GM15510 (cell line): ENCODE results near the gene PIK3C2G.

Source experiments
- POLR2A ChIP-seq: IDR thresholded peaks from 3 replicates; pipeline ENCODE4 v1.6.1; 2011; ENCODE audit warnings: borderline replicate concordance; ENCODE audit not compliant: insufficient read length; ENCODE audit errors: extremely low read depth

Gene PIK3C2G, protein sequence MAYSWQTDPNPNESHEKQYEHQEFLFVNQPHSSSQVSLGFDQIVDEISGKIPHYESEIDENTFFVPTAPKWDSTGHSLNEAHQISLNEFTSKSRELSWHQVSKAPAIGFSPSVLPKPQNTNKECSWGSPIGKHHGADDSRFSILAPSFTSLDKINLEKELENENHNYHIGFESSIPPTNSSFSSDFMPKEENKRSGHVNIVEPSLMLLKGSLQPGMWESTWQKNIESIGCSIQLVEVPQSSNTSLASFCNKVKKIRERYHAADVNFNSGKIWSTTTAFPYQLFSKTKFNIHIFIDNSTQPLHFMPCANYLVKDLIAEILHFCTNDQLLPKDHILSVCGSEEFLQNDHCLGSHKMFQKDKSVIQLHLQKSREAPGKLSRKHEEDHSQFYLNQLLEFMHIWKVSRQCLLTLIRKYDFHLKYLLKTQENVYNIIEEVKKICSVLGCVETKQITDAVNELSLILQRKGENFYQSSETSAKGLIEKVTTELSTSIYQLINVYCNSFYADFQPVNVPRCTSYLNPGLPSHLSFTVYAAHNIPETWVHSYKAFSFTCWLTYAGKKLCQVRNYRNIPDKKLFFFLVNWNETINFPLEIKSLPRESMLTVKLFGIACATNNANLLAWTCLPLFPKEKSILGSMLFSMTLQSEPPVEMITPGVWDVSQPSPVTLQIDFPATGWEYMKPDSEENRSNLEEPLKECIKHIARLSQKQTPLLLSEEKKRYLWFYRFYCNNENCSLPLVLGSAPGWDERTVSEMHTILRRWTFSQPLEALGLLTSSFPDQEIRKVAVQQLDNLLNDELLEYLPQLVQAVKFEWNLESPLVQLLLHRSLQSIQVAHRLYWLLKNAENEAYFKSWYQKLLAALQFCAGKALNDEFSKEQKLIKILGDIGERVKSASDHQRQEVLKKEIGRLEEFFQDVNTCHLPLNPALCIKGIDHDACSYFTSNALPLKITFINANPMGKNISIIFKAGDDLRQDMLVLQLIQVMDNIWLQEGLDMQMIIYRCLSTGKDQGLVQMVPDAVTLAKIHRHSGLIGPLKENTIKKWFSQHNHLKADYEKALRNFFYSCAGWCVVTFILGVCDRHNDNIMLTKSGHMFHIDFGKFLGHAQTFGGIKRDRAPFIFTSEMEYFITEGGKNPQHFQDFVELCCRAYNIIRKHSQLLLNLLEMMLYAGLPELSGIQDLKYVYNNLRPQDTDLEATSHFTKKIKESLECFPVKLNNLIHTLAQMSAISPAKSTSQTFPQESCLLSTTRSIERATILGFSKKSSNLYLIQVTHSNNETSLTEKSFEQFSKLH (N-terminal part only)

DNA sequence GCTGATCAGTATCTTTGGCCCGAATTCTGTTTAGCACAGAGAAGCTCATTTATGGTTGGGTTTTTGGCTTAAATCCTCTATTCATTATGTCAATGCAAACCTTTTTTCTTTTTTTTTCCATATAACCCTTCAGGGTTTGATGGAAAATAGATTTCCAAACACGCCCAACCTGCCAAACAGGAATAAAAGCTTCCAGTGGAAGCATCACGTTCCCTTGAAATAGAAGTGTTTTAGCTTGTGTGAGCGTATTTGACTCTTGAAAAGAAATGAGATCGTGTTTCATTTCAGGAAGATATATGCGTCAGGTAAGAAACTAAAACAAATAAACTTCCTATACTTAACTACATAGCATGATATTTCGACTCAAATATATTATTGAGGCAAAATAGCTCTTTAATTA lies at the start of gene PIK3C2G:
Gene PIK3C2G, plus strand, starts transcription at position 246 of the 400 bp plus-strand sequence. CDS start 20,564 bp downstream, outside the sequence.
- TF ChIP-seq POLR2A: no peak

- no peak for TF ChIP-seq POLR2A
These were observed 43.4 kb upstream of the PIK3C2G start for GRCh38 chr12:18217966-18218365.

- no peak for TF ChIP-seq POLR2A
These were observed 39.6 kb upstream of the PIK3C2G start for GRCh38 chr12:18221726-18222125.

- no peak for TF ChIP-seq POLR2A
These were observed 38.6 kb upstream of the PIK3C2G start for GRCh38 chr12:18222699-18223098.

DNA sequence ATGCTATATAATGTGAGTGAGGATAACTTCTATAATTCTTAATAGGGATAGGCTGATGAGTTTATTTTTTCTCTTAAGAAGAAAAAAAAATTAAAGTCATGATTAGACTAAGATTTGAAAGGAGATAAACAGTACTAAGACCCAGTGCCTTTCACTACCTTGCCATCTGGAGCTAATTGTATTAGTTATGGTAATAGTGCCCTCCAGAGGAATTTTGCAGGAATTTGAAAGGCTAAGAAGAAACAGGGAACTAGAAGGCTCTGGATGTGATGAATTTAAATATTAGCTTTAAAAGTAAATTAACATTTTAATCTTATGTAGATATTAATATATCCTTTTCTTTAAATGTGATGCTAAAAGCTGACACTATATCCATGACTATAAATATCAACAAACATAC lies 36.6 kb upstream of the PIK3C2G start:
- no peak for TF ChIP-seq POLR2A

GRCh38 chr12:18239526-18239925 lies 21.8 kb upstream of the PIK3C2G start:
- TF ChIP-seq POLR2A: no peak

DNA sequence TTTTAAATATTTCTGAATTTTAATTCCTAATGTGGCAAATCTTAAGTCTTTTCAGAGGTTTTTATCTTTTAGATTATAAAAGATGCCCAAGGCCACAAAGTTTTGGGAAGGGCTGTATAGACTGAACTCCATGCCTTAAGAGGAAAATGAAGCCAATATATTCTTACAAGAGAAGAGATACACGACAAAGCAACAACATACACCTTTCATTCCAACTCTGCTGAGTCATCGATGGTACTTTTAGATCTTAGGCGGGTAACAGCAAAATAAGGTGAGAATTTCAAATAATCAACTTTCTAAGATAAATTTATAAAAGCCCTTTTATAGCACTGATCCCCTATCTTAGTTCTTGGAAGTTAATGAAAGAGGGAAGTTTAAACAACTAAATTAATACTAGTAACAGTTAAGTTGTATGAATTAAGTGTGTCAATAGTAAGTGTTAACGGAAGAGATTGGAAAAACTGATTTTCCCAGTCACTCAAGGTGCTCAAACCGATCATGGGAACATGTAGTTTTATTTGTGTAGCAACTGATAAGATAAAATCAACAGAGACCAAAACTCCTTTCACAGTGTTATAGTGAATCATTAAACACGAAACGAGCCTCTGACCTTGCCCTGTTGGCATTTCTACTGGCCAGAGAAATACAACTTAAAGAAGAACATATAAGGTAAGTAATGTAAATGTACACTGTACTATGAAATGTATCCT lies 18.8 kb upstream of the PIK3C2G start:
- TF ChIP-seq POLR2A: no peak

GRCh38 chr12:18243238-18243637 lies 18.1 kb upstream of the PIK3C2G start:
- TF ChIP-seq POLR2A: no peak

- TF ChIP-seq POLR2A: no peak
These were observed 15.3 kb upstream of the PIK3C2G start for GRCh38 chr12:18246066-18246465.

DNA sequence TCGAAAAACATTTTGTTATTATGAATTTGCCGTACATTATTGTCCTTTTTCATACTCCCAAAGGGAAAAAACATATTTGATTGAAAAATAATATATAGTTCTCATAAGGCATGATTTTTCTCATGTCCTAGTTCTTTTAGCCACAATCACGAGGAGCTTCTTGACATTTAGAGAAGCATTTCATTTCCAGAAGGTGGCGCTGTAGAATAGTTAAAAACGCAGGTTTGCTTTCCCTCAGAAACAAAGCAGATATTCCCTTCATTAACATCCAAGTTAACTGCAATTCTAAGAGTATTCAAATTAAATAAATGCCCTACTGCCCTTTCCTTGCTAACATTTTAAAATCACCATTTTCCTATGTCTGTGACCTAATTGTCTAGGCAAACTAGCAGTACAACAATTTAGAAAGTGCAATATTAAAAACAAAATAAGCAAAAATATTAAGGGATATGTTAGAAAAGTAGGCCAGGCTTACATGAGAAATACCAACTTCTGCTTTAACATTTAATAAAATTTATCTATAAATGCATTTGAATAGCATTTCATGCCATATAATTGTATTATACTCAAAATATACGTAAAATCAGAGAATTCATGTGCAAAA lies 10.9 kb upstream of the PIK3C2G start:
- no peak for TF ChIP-seq POLR2A

GRCh38 chr12:18254081-18254480 lies 7.2 kb upstream of the PIK3C2G start:
- TF ChIP-seq POLR2A: no peak

DNA sequence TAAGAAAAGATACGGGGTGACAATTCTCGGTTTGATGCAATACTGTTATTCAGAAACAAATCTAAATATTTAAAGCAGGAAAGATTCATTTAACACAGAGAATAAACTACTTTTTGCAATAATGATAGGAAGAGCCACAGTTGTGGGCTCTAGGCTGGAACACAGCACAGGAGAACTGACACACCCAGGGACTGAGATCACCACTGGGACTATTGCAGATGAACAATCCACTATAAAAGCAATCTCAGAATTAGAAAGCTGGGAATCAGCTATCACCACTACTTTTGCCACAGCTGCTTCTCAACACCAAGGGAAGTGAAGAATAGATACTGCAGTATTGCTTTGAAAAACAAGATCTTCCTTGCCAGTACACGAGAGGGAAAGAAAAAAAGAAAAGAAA lies 4.1 kb upstream of the PIK3C2G start:
- no peak for TF ChIP-seq POLR2A

GRCh38 chr12:18258929-18259328 lies 2.4 kb upstream of the PIK3C2G start:
- TF ChIP-seq POLR2A: no peak
